Heart left ventricle (tissue), 13 donors: ENCODE measurements around the gene CTCFL.

Source experiments
- POLR2A ChIP-seq, 2 donors: fragments of 450-650 bp; IDR thresholded peaks; one replicate each; pipeline ENCODE4 v1.6.1; 2017; ENCODE audit warnings: antibody characterized with exemption in 2 of 2, mild to moderate bottlenecking in 2 of 2, moderate library complexity in 2 of 2
- TF ChIP-seq, protein P1 (sequence below), 12 donors: fragments of 200-600 bp; sonication (generic) in 4 of 12; IDR thresholded peaks; one replicate each; pipeline versions ENCODE4 v1.5.0 to v1.8.0; 2018 to 2022; ENCODE audit warnings: antibody characterized with exemption in 12 of 12, mild to moderate bottlenecking in 5 of 12
- donor health status: ischemic (EF 13 %, LVEDD 7.1; RV severe dilation, severe dysfunction).
- donor health status: DM: no; HTN: yes; CAD: no.
- donor health status: DM: no; HTN: no; CAD: no.
- donor health status: ischemic (EF 25% LVEDD 6.9; RV normal size, moderate dysfunction).
- donor health status: ischemic (EF 25% LVEDD 5.7; RV mildly dilated, moderate dysfunction).
- donor health status: ischemic (EF 35%, LVEDD 5.7; RV mildly dilated, moderate dysfunction).
- donor health status: nonischemic (EF 11% LVEDD 7.7; RV severe dilation, severe dysfunction).
- donor health status: DM: yes; HTN: yes; CAD: no.
- donor health status: PGD.
- donor health status: ischemic (EF 29% LVEDD 5.4; RV normal size, mild dysfunction).
- donor health status: nonischemic (EF 23%, LVEDD 6.1; RV moderate dilation, normal function).

GRCh38 chr20:57504411-57504810 lies 20.5 kb downstream of the CTCFL start:
- TF ChIP-seq, protein P1, sequence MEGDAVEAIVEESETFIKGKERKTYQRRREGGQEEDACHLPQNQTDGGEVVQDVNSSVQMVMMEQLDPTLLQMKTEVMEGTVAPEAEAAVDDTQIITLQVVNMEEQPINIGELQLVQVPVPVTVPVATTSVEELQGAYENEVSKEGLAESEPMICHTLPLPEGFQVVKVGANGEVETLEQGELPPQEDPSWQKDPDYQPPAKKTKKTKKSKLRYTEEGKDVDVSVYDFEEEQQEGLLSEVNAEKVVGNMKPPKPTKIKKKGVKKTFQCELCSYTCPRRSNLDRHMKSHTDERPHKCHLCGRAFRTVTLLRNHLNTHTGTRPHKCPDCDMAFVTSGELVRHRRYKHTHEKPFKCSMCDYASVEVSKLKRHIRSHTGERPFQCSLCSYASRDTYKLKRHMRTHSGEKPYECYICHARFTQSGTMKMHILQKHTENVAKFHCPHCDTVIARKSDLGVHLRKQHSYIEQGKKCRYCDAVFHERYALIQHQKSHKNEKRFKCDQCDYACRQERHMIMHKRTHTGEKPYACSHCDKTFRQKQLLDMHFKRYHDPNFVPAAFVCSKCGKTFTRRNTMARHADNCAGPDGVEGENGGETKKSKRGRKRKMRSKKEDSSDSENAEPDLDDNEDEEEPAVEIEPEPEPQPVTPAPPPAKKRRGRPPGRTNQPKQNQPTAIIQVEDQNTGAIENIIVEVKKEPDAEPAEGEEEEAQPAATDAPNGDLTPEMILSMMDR (IDR thresholded peaks at IDR 0.05), result no peak
- TF ChIP-seq POLR2A (IDR thresholded peaks at IDR 0.05), result no peak
